SK-N-SH treated with all-trans-retinoic acid at 6 μM for 48 hours (cell line): ENCODE measurements around the gene ZNHIT3.

Source experiments
- ATAC-seq: fragments of 200-7000 bp; cut with Tn5 transposase; 3 replicates; pipeline ENCODE4 v1.9.1; 2020; ENCODE audit warnings: mild to moderate bottlenecking, moderate library complexity
- ARNTL ChIP-seq: fragments of 450-650 bp; formaldehyde crosslinking; IDR thresholded peaks from 2 replicates; pipeline ENCODE4 v1.5.0; 2020; ENCODE audit warnings: low read depth, mild to moderate bottlenecking, moderate library complexity, borderline replicate concordance
- BACH2 ChIP-seq: fragments of 250-450 bp; sonication (Bioruptor Pico); IDR thresholded peaks from 2 replicates; pipeline ENCODE4 v1.9.0; 2021; ENCODE audit warnings: mild to moderate bottlenecking, borderline replicate concordance
- CSDC2 ChIP-seq: fragments of 250-450 bp; sonication (Bioruptor Pico); IDR thresholded peaks from 2 replicates; pipeline ENCODE4 v1.5.0; 2020; ENCODE audit warnings: mild to moderate bottlenecking, moderate library complexity
- ESRRG ChIP-seq: fragments of 250-450 bp; sonication (Bioruptor Pico); IDR thresholded peaks from 2 replicates; pipeline ENCODE4 v1.6.1; 2021; ENCODE audit warnings: mild to moderate bottlenecking
- GLIS3 ChIP-seq: fragments of 250-450 bp; sonication (Bioruptor Pico); IDR thresholded peaks from 2 replicates; pipeline ENCODE4 v1.5.0; 2020; ENCODE audit warnings: mild to moderate bottlenecking, moderate library complexity
- ISL1 ChIP-seq: fragments of 250-450 bp; sonication (Bioruptor Pico); IDR thresholded peaks from 2 replicates; pipeline ENCODE4 v2.1.2; 2022; ENCODE audit warnings: mild to moderate bottlenecking, moderate library complexity
- OSR1 ChIP-seq: fragments of 250-450 bp; sonication (Bioruptor Pico); IDR thresholded peaks from 2 replicates; pipeline ENCODE4 v1.8.0; 2022; ENCODE audit warnings: moderate library complexity, mild to moderate bottlenecking, inconsistent platforms
- PPARA ChIP-seq: fragments of 250-450 bp; sonication (Bioruptor Pico); IDR thresholded peaks from 2 replicates; pipeline ENCODE4 v1.5.0; 2020; ENCODE audit warnings: mild to moderate bottlenecking, borderline replicate concordance
- RARB ChIP-seq: fragments of 250-450 bp; sonication (Bioruptor Pico); IDR thresholded peaks from 2 replicates; pipeline ENCODE4 v1.8.0; 2021; ENCODE audit warnings: mild to moderate bottlenecking, moderate library complexity
- SNAI2 ChIP-seq: fragments of 250-450 bp; sonication (Bioruptor Pico); IDR thresholded peaks from 2 replicates; pipeline ENCODE4 v1.5.0; 2020; ENCODE audit warnings: mild to moderate bottlenecking, moderate library complexity
- TCF4 ChIP-seq: fragments of 250-450 bp; sonication (Bioruptor Pico); IDR thresholded peaks from 2 replicates; pipeline ENCODE4 v1.8.0; 2021; ENCODE audit warnings: mild to moderate bottlenecking, moderate library complexity, borderline replicate concordance
- TOX ChIP-seq: fragments of 250-450 bp; sonication (Bioruptor Pico); IDR thresholded peaks from 2 replicates; pipeline ENCODE4 v1.8.0; 2021; ENCODE audit warnings: mild to moderate bottlenecking, moderate library complexity, borderline replicate concordance
- ZC3H10 ChIP-seq: fragments of 250-450 bp; sonication (Bioruptor Pico); IDR thresholded peaks from 2 replicates; pipeline ENCODE4 v1.5.1; 2021; ENCODE audit warnings: mild to moderate bottlenecking, moderate library complexity
- ZFP3 ChIP-seq: fragments of 250-450 bp; sonication (Bioruptor Pico); IDR thresholded peaks from 2 replicates; pipeline ENCODE4 v1.5.0; 2020; ENCODE audit warnings: mild to moderate bottlenecking, moderate library complexity
- ZFP30 ChIP-seq: fragments of 450-650 bp; formaldehyde crosslinking; IDR thresholded peaks from 2 replicates; pipeline ENCODE4 v1.5.0; 2022; ENCODE audit warnings: mild to moderate bottlenecking, moderate library complexity
- ZNF70 ChIP-seq: fragments of 450-650 bp; formaldehyde crosslinking; IDR thresholded peaks from 2 replicates; pipeline ENCODE4 v1.5.0; 2020; ENCODE audit warnings: mild to moderate bottlenecking, moderate library complexity
- TF ChIP-seq, protein P1 (sequence below): fragments of 250-450 bp; sonication (Bioruptor Pico); IDR thresholded peaks from 2 replicates; pipeline ENCODE4 v1.8.0; 2021; ENCODE audit warnings: low read depth, mild to moderate bottlenecking, moderate library complexity, borderline replicate concordance
- TF ChIP-seq, protein P2 (sequence below): fragments of 250-450 bp; sonication (Bioruptor Pico); IDR thresholded peaks from 2 replicates; pipeline ENCODE4 v1.5.0; 2020; ENCODE audit warnings: mild to moderate bottlenecking, moderate library complexity
- TF ChIP-seq, protein P3 (sequence below): fragments of 250-450 bp; sonication (Bioruptor Pico); IDR thresholded peaks from 2 replicates; pipeline ENCODE4 v1.5.1; 2020; ENCODE audit warnings: low read depth, mild to moderate bottlenecking, moderate library complexity
- TF ChIP-seq, protein P4 (sequence below): fragments of 250-450 bp; sonication (Bioruptor Pico); IDR thresholded peaks from 2 replicates; pipeline ENCODE4 v1.5.1; 2021; ENCODE audit warnings: mild to moderate bottlenecking, moderate library complexity
- TF ChIP-seq, protein P5 (sequence below): fragments of 250-450 bp; sonication (Bioruptor Pico); IDR thresholded peaks from 2 replicates; pipeline ENCODE4 v1.8.0; 2020; ENCODE audit warnings: mild to moderate bottlenecking, moderate library complexity, borderline replicate concordance

Gene ZNHIT3

DNA sequence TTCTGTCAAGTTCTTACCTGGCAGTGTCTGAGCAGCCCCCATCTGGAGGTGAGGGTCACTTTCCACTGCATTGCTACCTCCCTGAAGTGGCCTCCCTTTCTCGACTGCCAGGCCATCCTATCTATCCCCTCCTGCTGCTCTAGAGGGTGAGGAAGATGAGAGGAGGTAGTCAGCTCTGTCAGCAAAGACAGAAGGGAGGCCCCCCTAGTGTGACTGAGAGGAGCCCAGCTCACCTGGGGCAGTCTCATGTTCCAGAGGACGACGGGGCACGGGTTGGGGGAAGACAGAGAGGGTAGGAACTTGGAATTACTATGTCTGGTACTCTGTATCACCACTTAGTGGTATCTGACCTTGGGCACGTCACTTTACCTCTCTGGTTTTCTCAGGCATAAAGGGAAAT is 26.2 kb downstream of the ZNHIT3 start:
- no peak for ATAC-seq
- no peak for TF ChIP-seq SNAI2
- TF ChIP-seq ZFP3: no peak
- TF ChIP-seq CSDC2 (CRISPR knock-in tag): no peak
- TF ChIP-seq ZNF70 (CRISPR knock-in tag): no peak
- TF ChIP-seq PPARA (CRISPR knock-in tag): no peak
- TF ChIP-seq ISL1 (CRISPR knock-in tag): no peak
- no peak for TF ChIP-seq TCF4 (CRISPR knock-in tag)
- no peak for TF ChIP-seq ESRRG (CRISPR knock-in tag)
- no peak for TF ChIP-seq RARB (CRISPR knock-in tag)
- TF ChIP-seq, protein P1, sequence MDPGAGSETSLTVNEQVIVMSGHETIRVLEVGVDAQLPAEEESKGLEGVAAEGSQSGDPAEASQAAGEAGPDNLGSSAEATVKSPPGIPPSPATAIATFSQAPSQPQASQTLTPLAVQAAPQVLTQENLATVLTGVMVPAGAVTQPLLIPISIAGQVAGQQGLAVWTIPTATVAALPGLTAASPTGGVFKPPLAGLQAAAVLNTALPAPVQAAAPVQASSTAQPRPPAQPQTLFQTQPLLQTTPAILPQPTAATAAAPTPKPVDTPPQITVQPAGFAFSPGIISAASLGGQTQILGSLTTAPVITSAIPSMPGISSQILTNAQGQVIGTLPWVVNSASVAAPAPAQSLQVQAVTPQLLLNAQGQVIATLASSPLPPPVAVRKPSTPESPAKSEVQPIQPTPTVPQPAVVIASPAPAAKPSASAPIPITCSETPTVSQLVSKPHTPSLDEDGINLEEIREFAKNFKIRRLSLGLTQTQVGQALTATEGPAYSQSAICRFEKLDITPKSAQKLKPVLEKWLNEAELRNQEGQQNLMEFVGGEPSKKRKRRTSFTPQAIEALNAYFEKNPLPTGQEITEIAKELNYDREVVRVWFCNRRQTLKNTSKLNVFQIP (CRISPR knock-in tag): no peak
- TF ChIP-seq, protein P2, sequence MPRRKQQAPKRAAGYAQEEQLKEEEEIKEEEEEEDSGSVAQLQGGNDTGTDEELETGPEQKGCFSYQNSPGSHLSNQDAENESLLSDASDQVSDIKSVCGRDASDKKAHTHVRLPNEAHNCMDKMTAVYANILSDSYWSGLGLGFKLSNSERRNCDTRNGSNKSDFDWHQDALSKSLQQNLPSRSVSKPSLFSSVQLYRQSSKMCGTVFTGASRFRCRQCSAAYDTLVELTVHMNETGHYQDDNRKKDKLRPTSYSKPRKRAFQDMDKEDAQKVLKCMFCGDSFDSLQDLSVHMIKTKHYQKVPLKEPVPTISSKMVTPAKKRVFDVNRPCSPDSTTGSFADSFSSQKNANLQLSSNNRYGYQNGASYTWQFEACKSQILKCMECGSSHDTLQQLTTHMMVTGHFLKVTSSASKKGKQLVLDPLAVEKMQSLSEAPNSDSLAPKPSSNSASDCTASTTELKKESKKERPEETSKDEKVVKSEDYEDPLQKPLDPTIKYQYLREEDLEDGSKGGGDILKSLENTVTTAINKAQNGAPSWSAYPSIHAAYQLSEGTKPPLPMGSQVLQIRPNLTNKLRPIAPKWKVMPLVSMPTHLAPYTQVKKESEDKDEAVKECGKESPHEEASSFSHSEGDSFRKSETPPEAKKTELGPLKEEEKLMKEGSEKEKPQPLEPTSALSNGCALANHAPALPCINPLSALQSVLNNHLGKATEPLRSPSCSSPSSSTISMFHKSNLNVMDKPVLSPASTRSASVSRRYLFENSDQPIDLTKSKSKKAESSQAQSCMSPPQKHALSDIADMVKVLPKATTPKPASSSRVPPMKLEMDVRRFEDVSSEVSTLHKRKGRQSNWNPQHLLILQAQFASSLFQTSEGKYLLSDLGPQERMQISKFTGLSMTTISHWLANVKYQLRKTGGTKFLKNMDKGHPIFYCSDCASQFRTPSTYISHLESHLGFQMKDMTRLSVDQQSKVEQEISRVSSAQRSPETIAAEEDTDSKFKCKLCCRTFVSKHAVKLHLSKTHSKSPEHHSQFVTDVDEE: no peak

DNA sequence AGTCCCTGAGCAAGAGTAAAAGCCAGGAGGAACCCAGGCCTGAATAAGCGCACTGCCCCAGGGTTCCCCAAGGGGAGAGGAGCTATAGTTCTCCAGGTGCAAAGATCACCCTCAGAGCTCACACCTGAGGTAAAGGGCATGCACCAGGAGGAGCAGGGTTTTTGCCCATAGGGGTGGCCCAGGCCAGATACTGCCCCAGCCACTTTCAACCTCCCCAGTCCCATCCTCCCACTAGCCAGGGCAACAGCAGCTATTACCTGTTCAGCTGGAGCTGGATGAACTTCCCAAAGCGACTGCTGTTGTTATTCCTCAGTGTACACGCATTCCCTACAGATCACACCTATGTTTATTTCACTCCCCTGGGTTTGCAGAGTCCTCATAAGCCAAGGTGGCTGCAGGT is 28.4 kb downstream of the ZNHIT3 start:
- TF ChIP-seq OSR1 (CRISPR knock-in tag): no peak
- TF ChIP-seq, protein P3, sequence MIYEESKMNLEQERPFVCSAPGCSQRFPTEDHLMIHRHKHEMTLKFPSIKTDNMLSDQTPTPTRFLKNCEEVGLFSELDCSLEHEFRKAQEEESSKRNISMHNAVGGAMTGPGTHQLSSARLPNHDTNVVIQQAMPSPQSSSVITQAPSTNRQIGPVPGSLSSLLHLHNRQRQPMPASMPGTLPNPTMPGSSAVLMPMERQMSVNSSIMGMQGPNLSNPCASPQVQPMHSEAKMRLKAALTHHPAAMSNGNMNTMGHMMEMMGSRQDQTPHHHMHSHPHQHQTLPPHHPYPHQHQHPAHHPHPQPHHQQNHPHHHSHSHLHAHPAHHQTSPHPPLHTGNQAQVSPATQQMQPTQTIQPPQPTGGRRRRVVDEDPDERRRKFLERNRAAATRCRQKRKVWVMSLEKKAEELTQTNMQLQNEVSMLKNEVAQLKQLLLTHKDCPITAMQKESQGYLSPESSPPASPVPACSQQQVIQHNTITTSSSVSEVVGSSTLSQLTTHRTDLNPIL (CRISPR knock-in tag): no peak
- TF ChIP-seq, protein P4, sequence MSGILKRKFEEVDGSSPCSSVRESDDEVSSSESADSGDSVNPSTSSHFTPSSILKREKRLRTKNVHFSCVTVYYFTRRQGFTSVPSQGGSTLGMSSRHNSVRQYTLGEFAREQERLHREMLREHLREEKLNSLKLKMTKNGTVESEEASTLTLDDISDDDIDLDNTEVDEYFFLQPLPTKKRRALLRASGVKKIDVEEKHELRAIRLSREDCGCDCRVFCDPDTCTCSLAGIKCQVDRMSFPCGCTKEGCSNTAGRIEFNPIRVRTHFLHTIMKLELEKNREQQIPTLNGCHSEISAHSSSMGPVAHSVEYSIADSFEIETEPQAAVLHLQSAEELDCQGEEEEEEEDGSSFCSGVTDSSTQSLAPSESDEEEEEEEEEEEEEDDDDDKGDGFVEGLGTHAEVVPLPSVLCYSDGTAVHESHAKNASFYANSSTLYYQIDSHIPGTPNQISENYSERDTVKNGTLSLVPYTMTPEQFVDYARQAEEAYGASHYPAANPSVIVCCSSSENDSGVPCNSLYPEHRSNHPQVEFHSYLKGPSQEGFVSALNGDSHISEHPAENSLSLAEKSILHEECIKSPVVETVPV (CRISPR knock-in tag): no peak
- TF ChIP-seq ARNTL (CRISPR knock-in tag): no peak
- TF ChIP-seq ZC3H10: no peak
- no peak for TF ChIP-seq SNAI2
- no peak for TF ChIP-seq BACH2
- TF ChIP-seq ESRRG (CRISPR knock-in tag): no peak
- TF ChIP-seq PPARA (CRISPR knock-in tag): no peak
- no peak for TF ChIP-seq TCF4 (CRISPR knock-in tag)
- TF ChIP-seq GLIS3 (CRISPR knock-in tag): no peak
- no peak for TF ChIP-seq ZFP30 (CRISPR knock-in tag)
- TF ChIP-seq ZFP3: no peak
- no peak for TF ChIP-seq RARB (CRISPR knock-in tag)
- TF ChIP-seq, protein P2: no peak
- no peak for TF ChIP-seq TOX (CRISPR knock-in tag)
- TF ChIP-seq, protein P5, sequence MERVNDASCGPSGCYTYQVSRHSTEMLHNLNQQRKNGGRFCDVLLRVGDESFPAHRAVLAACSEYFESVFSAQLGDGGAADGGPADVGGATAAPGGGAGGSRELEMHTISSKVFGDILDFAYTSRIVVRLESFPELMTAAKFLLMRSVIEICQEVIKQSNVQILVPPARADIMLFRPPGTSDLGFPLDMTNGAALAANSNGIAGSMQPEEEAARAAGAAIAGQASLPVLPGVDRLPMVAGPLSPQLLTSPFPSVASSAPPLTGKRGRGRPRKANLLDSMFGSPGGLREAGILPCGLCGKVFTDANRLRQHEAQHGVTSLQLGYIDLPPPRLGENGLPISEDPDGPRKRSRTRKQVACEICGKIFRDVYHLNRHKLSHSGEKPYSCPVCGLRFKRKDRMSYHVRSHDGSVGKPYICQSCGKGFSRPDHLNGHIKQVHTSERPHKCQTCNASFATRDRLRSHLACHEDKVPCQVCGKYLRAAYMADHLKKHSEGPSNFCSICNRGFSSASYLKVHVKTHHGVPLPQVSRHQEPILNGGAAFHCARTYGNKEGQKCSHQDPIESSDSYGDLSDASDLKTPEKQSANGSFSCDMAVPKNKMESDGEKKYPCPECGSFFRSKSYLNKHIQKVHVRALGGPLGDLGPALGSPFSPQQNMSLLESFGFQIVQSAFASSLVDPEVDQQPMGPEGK: no peak
- TF ChIP-seq ISL1 (CRISPR knock-in tag): no peak
- no peak for ATAC-seq
